Thymus (tissue), 11 donors: Measurements from ENCODE around the gene ARHGAP32. TPM values are rescaled to one million over a fixed set of nuclear protein-coding genes. Genes with fewer than 3 reads are reported as not detected.
"Not testable (repeated sequence)": the region's sequence is repeated elsewhere in the genome, so short reads cannot be mapped to it uniquely, and the experiment has no call there.

Experiments used
- DNase-seq, 9 donors: peaks; one replicate each; pipeline ENCODE4 v3.0.0-alpha.2; 2013; ENCODE audit warnings: low spot score in 9 of 9, low read depth in 6 of 9, missing footprints in 1 of 9
- H3K27ac ChIP-seq, 2 donors: one replicate each; pipeline ENCODE4 v1.5.1; 2013; ENCODE audit warnings: control low read depth in 1 of 2, low read depth in 1 of 2, low read length in 1 of 2, mild to moderate bottlenecking in 1 of 2, moderate library complexity in 1 of 2
- H3K27me3 ChIP-seq, 2 donors: one replicate each; pipeline ENCODE4 v1.5.1; 2013; ENCODE audit warnings: low read length in 1 of 2; ENCODE audit not compliant: control insufficient read depth in 2 of 2, insufficient read depth in 1 of 2
- H3K36me3 ChIP-seq, 2 donors: one replicate each; pipeline ENCODE4 v1.5.1; 2013; ENCODE audit warnings: low read length in 1 of 2, mild to moderate bottlenecking in 1 of 2, moderate library complexity in 1 of 2; ENCODE audit not compliant: control insufficient read depth in 2 of 2, insufficient read depth in 2 of 2
- H3K4me1 ChIP-seq, 2 donors: one replicate each; pipeline ENCODE4 v1.5.1; 2013; ENCODE audit warnings: low read length in 2 of 2; ENCODE audit not compliant: control insufficient read depth in 2 of 2, insufficient read depth in 2 of 2
- H3K4me3 ChIP-seq, 2 donors: one replicate each; pipeline ENCODE4 v1.5.1; 2013; ENCODE audit warnings: low read length in 2 of 2, control low read depth in 1 of 2, mild to moderate bottlenecking in 1 of 2
- H3K9me3 ChIP-seq, 2 donors: one replicate each; pipeline ENCODE4 v1.5.1; 2013; ENCODE audit warnings: low read length in 1 of 2, mild to moderate bottlenecking in 1 of 2; ENCODE audit not compliant: control insufficient read depth in 2 of 2, insufficient read depth in 1 of 2
- WGBS: extraction: QIAGEN DNeasy Blood & Tissue Kit; methylation state at CpG from one replicate; pipeline ENCODE4 v1.1.7; 2013; 5-methylcytosine and 5-hydroxymethylcytosine counted together
- polyA plus RNA-seq: library from polyadenylated mRNA; stranded (reverse); fragments of 200-250 nt; gene quantifications from one replicate; pipeline ENCODE4 v1.2.3, GENCODE V29; 2013
- total RNA-seq: library from RNA; stranded (reverse); fragments of 120-200 nt; gene quantifications from one replicate; pipeline ENCODE4 v1.2.4, GENCODE V29; 2013
- donor health status: healthy.

Gene ARHGAP32
- total and polyA plus RNA-seq, 2 donors = 3.5 to 9.9 TPM

DNA sequence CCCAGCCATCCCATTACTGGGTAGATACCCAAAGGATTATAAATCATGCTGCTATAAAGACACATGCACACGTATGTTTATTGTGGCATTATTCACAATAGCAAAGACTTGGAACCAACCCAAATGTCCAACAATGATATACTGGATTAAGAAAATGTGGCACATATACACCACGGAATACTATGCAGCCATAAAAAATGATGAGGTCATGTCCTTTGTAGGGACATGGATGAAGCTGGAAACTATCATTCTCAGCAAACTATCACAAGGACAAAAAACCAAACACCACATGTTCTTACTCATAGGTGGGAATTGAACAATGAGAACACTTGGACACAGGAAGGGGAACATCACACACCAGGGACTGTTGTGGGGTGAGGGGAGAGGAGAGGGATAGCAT is 7.0 kb downstream of the ARHGAP32 start:
- H3K4me3 ChIP-seq, H3K36me3 ChIP-seq, H3K9me3 ChIP-seq, H3K27me3 ChIP-seq, DNase-seq, H3K27ac ChIP-seq, H3K4me1 ChIP-seq: not testable (repeated sequence)
- WGBS = 93% methylated on average over 2 of the region's 2 CpGs

DNA sequence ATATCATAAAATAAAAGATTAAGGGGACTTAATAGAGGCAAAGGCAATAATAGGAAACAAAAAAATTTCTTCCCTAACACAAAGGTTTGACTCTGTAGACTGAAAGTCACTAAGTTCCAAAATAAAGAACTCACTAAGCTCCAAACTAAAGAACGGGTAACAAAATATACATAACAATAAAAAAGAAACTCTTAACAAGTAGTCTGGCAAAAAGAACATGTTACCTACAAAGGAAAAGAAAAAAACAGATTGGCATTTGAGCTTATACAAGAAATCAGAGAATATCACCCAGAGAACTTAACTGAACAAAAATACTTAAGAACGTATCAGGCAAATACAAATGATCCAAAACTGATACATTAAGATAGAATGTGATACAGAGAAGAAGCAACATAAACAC is 7.5 kb downstream of the ARHGAP32 start:
- no peak for DNase-seq
- no peak overlapping the region for H3K4me3 ChIP-seq
- no peaks in the 10 kb centered on the region for H3K9me3 ChIP-seq
- H3K27me3 ChIP-seq = no peaks in the 10 kb centered on the region
- no peaks in the 10 kb centered on the region for H3K4me1 ChIP-seq
- 98% methylated on average over 2 of the region's 2 CpGs for WGBS
- H3K27ac ChIP-seq = no peak overlapping the region
- no peaks in the 10 kb centered on the region for H3K36me3 ChIP-seq

DNA sequence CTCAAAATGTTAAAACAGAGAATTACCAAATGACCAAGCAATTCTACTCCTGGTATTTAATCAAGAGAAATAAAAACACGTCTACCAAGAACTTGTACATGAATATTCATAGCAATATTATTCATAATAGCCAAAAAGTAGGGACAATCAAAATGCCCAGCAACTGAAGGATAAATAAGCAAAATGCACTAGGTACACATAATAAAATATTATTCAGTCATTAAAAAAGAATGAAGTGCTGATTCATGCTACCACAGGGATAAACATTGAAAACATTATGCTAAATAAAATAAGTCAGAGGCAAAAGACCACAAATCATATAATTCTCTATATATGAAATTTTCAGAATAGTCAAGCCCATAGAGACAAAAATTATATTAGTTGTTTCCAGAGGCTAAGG is 24.8 kb downstream of the ARHGAP32 start:
- Histone ChIP-seq H3K4me3 (no peak overlapping the region), H3K36me3 (peaks cover 0 to 5% of the 10 kb centered on the region in 2 donors), H3K27me3 (no peaks in the 10 kb centered on the region), H3K9me3 (no peaks in the 10 kb centered on the region), H3K4me1 (no peaks in the 10 kb centered on the region), H3K27ac (no peak overlapping the region)
- 100% methylated on average over 1 of the region's 1 CpG for WGBS
- no peak for DNase-seq

DNA sequence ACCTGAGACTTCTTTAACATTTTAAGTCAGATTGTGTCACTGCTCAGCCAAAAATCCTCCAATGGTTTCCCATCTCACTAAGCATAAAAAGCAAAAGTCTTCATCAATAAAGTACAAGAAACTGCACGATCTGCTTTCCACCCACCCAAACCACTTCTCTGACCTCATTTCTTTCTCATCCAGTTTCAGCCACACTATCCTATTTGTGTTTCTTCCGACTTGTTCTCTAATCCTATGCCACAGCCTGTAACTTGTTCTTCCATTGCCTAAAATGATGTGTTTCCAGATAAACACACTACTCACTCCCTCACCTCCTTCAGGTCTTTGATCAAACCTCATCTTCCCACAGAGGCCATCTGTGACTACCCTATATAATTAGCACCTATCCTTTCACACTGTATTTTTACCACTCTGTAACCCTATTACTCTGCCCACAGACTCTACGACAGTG is 28.4 kb downstream of the ARHGAP32 start:
- peaks cover 0 to 5% of the 10 kb centered on the region in 2 donors for H3K36me3 ChIP-seq
- 91% methylated on average over 3 of the region's 3 CpGs for WGBS
- no peak overlapping the region for H3K27ac ChIP-seq
- no peaks in the 10 kb centered on the region for H3K4me1 ChIP-seq
- DNase-seq = no peak
- H3K9me3 ChIP-seq = no peaks in the 10 kb centered on the region
- H3K4me3 ChIP-seq = no peak overlapping the region
- H3K27me3 ChIP-seq = no peaks in the 10 kb centered on the region

GRCh38 chr11:129157080-129157479 is 35.0 kb downstream of the ARHGAP32 start:
- not testable (repeated sequence) for H3K4me3 ChIP-seq, H3K27me3 ChIP-seq, H3K9me3 ChIP-seq, DNase-seq, H3K36me3 ChIP-seq, H3K27ac ChIP-seq, H3K4me1 ChIP-seq
- WGBS = 95% methylated on average over 3 of the region's 3 CpGs

- no peak for DNase-seq
- Histone ChIP-seq H3K27me3 (no peaks in the 10 kb centered on the region), H3K4me3 (no peak overlapping the region), H3K9me3 (peaks cover 0 to 6% of the 10 kb centered on the region in 2 donors), H3K36me3 (no peaks in the 10 kb centered on the region), H3K4me1 (no peaks in the 10 kb centered on the region), H3K27ac (no peak overlapping the region)
- WGBS = 96% methylated on average over 9 of the region's 9 CpGs
Measured at GRCh38 chr11:129155745-129156144, 36.4 kb downstream of the ARHGAP32 start.

DNA sequence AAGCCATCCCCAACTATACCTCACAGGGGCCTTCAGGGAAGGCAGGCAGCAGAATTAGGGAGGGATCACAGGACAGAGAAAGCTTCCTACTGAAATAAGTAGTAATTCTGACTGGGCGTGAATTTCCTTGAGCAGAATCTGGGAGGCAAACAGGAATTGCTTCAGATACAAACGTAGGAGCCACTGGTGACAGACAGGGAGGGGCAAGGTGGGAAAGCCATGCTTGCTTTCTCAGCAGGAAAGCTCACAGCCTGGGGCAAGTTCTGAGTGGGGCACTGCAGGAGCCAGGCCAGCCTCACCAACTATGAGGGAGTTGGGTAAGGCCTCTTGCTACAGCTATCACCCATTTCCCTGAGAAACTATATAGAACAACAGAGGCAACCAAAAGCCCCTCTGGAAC is 43.6 kb downstream of the ARHGAP32 start:
- Histone ChIP-seq H3K36me3 (no peaks in the 10 kb centered on the region), H3K4me1 (no peaks in the 10 kb centered on the region), H3K27ac (no peak overlapping the region), H3K9me3 (no peaks in the 10 kb centered on the region), H3K4me3 (no peak overlapping the region), H3K27me3 (no peaks in the 10 kb centered on the region)
- WGBS = 95% methylated on average over 2 of the region's 2 CpGs
- DNase-seq = no peak

DNA sequence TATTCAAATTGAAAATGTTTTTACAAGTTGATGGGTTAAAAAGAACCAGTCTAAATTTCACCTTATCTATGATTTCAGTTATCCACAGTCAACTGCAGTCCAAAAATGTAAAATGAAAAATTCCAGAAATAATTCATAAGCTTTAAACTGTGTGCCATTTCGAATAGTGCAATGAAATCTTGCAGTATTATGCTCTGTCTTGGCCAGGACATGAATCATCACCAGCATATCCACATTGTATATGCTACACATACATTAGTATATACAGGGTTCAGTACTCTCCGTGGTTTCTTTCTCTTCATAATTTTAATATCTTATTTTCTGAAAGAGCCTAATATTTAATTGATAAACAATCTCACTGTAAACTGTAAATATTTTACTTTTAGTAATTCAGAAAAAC is 45.9 kb downstream of the ARHGAP32 start:
- no peaks in the 10 kb centered on the region for H3K9me3 ChIP-seq
- 96% methylated on average over 2 of the region's 2 CpGs for WGBS
- no peaks in the 10 kb centered on the region for H3K36me3 ChIP-seq
- H3K4me3 ChIP-seq = no peak overlapping the region
- H3K27ac ChIP-seq = no peak overlapping the region
- no peak for DNase-seq
- H3K27me3 ChIP-seq = no peaks in the 10 kb centered on the region
- no peaks in the 10 kb centered on the region for H3K4me1 ChIP-seq

GRCh38 chr11:129145276-129145675 is 46.8 kb downstream of the ARHGAP32 start:
- DNase-seq = no peak
- Histone ChIP-seq H3K9me3 (no peaks in the 10 kb centered on the region), H3K36me3 (no peaks in the 10 kb centered on the region), H3K27ac (no peak overlapping the region), H3K4me3 (no peak overlapping the region), H3K27me3 (no peaks in the 10 kb centered on the region), H3K4me1 (no peaks in the 10 kb centered on the region)

DNA sequence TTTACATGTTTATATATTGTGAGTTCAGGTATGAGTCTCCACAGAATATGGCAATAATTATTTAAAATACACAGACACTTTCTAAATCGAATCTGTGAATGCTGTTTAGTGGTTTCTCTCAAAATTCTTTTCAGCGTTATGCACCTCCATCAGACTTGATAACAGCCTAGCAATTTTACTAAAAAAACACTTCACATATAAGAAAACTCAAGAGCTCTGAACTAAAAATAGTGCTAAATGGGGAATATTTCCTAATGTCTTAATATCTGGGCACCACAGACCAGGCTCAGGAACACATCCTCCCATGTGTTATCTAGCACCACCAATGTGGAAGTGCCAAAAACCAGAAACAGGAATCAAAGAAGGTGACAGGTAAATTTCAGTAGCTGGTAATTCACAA is 47.9 kb downstream of the ARHGAP32 start:
- Histone ChIP-seq H3K4me1 (no peaks in the 10 kb centered on the region), H3K9me3 (no peaks in the 10 kb centered on the region), H3K36me3 (no peaks in the 10 kb centered on the region), H3K27me3 (no peaks in the 10 kb centered on the region), H3K4me3 (no peak overlapping the region), H3K27ac (no peak overlapping the region)
- 96% methylated on average over 2 of the region's 2 CpGs for WGBS
- no peak for DNase-seq
